GM10248 (cell line): ENCODE results near the gene DUS1L.

Source experiments
- CTCF ChIA-PET: fragments of 300-600 bp; sonication (Branson Sonifier 250); formaldehyde crosslinking; extraction: SDS; loops from one replicate; lab custom pipeline; 2021; ENCODE audit warnings: antibody characterized with exemption; lab: Yijun Ruan, JAX
- POLR2A ChIA-PET: fragments of 350-650 bp; sonication (Branson Sonifier 250); formaldehyde crosslinking; extraction: SDS; loops from one replicate; lab custom pipeline; 2020; ENCODE audit warnings: antibody characterized with exemption; lab: Yijun Ruan, JAX
- DNase-seq: peaks from one replicate; pipeline ENCODE4 v3.0.0; 2012; ENCODE audit errors: extremely low spot score
- CTCF ChIP-seq: IDR thresholded peaks from 2 replicates; pipeline ENCODE4 v1.5.1; 2012; ENCODE audit warnings: mild to moderate bottlenecking, low read depth; ENCODE audit errors: extremely low read depth, missing control alignments, control extremely low read depth

DUS1L gene

GRCh38 chr17:82077617-82078358 lies 12.2 kb upstream of the DUS1L start:
- POLR2A ChIA-PET, result no interaction called here
- DNase-seq, result no peak
- no peak for TF ChIP-seq CTCF
- CTCF ChIA-PET, result interaction anchor here (2.4 kb wide), 1 partner anchor 18 kb away, joined by 5 read pairs; no protein-coding TSS in a partner anchor

- DNase-seq, result no peak
- ChIA-PET POLR2A (interaction anchor here (1.1 kb wide), 1 partner anchor 9 kb away, joined by 3 read pairs; no protein-coding TSS in a partner anchor), CTCF (interaction anchor here (0.9 to 2.4 kb wide), 4 partner anchors 8 to 46 kb away, joined by 3 to 5 read pairs (median 3); partner anchors contain the start of gene DCXR)
- no peak for TF ChIP-seq CTCF
Measured at GRCh38 chr17:82076785-82077591, 11.4 kb upstream of the DUS1L start.

GRCh38 chr17:82076018-82076784 lies 10.6 kb upstream of the DUS1L start:
- no peak for TF ChIP-seq CTCF
- POLR2A ChIA-PET, result interaction anchor here (0.5 to 1.1 kb wide), 2 partner anchors 10 to 269 kb away, joined by 3 to 4 read pairs; no protein-coding TSS in a partner anchor
- no peak for DNase-seq
- CTCF ChIA-PET, result interaction anchor here (0.9 to 2.4 kb wide), 4 partner anchors 9 to 46 kb away, joined by 3 to 5 read pairs (median 3); partner anchors contain the start of gene DCXR

- ChIA-PET CTCF (interaction anchor here (0.7 to 1.6 kb wide), 3 partner anchors 20 to 114 kb away, joined by 3 to 5 read pairs (median 3); partner anchors contain the start of gene DCXR), POLR2A (no interaction called here)
- TF ChIP-seq CTCF, result no peak
- no peak for DNase-seq
Measured at GRCh38 chr17:82073446-82073845, 7.8 kb upstream of the DUS1L start.

DNA sequence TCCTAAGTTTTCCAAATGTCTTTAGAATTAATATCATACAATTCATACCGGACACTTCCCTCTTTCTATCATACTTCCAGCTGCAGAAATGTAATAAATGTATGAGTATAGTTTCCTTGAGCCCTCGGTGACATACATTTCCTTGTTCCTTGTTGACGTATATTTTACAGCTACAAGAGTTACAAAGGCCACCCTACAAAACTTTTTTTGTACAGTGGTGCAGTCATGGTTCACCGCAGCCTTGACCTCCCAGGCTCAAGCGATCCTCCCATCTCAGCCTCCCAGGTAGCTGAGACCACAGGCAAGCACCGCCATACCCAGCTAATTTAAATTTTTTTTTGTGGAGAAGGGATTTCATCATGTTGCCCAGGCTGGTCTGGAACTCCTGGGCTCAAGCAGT lies 7.2 kb upstream of the DUS1L start:
- DNase-seq, result no peak
- CTCF ChIA-PET, result interaction anchor here (0.7 to 1.2 kb wide), 2 partner anchors 35 to 114 kb away, joined by 3 to 5 read pairs; partner anchors contain the start of gene DCXR
- no peak for TF ChIP-seq CTCF
- POLR2A ChIA-PET, result no interaction called here
